Lung (tissue), 13 donors: Measurements from ENCODE around the gene BMI1. TPM values are rescaled to one million over a fixed set of nuclear protein-coding genes. Genes with fewer than 3 reads are reported as not detected.
A peak's percentile ranks its signal among the peaks of the same experiment; 100 is the strongest.

ENCODE experiments used
- ATAC-seq: fragments of 200-7000 bp; cut with Tn5 transposase; one replicate; pipeline ENCODE4 v1.9.1; 2020; ENCODE audit warnings: moderate number of reproducible peaks; ENCODE audit not compliant: insufficient read depth, low FRiP score
- DNase-seq, 3 donors: peaks; one replicate each; pipeline ENCODE4 v3.0.0-alpha.2; 2013 to 2017
- H3K27ac ChIP-seq, 2 donors: one replicate each; pipeline ENCODE4 v1.5.1; 2013; ENCODE audit warnings: mild to moderate bottlenecking in 2 of 2, moderate library complexity in 2 of 2, control low read depth in 1 of 2, inconsistent platforms in 1 of 2, low read depth in 1 of 2, low read length in 1 of 2
- H3K27me3 ChIP-seq, 3 donors: one replicate each; pipeline ENCODE4 v1.5.1; 2013; ENCODE audit warnings: low read length in 2 of 3; ENCODE audit not compliant: control insufficient read depth in 3 of 3, insufficient read depth in 3 of 3
- H3K36me3 ChIP-seq, 4 donors: one replicate each; pipeline ENCODE4 v1.5.1; 2013; ENCODE audit warnings: low read length in 4 of 4, mild to moderate bottlenecking in 1 of 4, moderate library complexity in 1 of 4; ENCODE audit not compliant: control insufficient read depth in 4 of 4, insufficient read depth in 4 of 4
- H3K4me1 ChIP-seq, 5 donors: one replicate each; pipeline ENCODE4 v1.5.1; 2013; ENCODE audit warnings: low read length in 5 of 5, mild to moderate bottlenecking in 2 of 5, moderate library complexity in 1 of 5; ENCODE audit not compliant: control insufficient read depth in 5 of 5, insufficient read depth in 5 of 5
- H3K4me3 ChIP-seq: one replicate; pipeline ENCODE4 v1.5.1; 2013; ENCODE audit warnings: mild to moderate bottlenecking, control low read depth, moderate library complexity
- H3K9ac ChIP-seq, 2 donors: one replicate each; pipeline ENCODE4 v1.5.1; 2013; ENCODE audit warnings: low read length in 2 of 2, control low read depth in 1 of 2; ENCODE audit not compliant: insufficient read depth in 1 of 2
- H3K9me3 ChIP-seq, 4 donors: one replicate each; pipeline ENCODE4 v1.5.1; 2013; ENCODE audit warnings: low read length in 3 of 4, mild to moderate bottlenecking in 1 of 4, moderate library complexity in 1 of 4; ENCODE audit not compliant: control insufficient read depth in 4 of 4, insufficient read depth in 3 of 4
- CTCF ChIP-seq: IDR thresholded peaks from 2 replicates; pipeline ENCODE4 v1.5.1; 2012; ENCODE audit warnings: mild to moderate bottlenecking; ENCODE audit errors: control extremely low read depth, extremely low read depth
- WGBS, 2 donors: extraction: QIAGEN DNeasy Blood & Tissue Kit; methylation state at CpG; one replicate each; pipeline ENCODE4 v1.1.7; 2013; 5-methylcytosine and 5-hydroxymethylcytosine counted together
- polyA plus RNA-seq, 2 donors: library from polyadenylated mRNA; stranded (reverse); fragments of 200-250 nt; gene quantifications; one replicate each; pipeline ENCODE4 v1.2.1, GENCODE V29; 2013
- small RNA-seq: library from RNA; depleted of rRNA; stranded (forward); fragments of <200 nt; gene quantifications from one replicate; pipeline ENCODE3, GENCODE V24; 2014; ENCODE audit warnings: low replicate concordance
- total RNA-seq, 2 donors: library from RNA; depleted of rRNA in 1 of 2; stranded (reverse); fragments of >200 nt in 1 of 2; gene quantifications; one replicate each; pipeline ENCODE4 v1.2.1, GENCODE V29; 2014 to 2021
- donor health status: control.
- donor health status: control.
- donor health status: Bipolar disorder and iron deficiency.
- donor health status: healthy.
- donor health status: DM: yes; HTN: yes; CAD: no.

The BMI1 gene
- total and polyA plus RNA-seq, 4 donors = 21.9 to 81.1 (median 31.6) TPM

GRCh38 chr10:22372917-22373316 is 52.0 kb downstream of the BMI1 start:
- Histone ChIP-seq H3K9ac (no peak overlapping the region), H3K36me3 (no peaks in the 10 kb centered on the region), H3K4me1 (peaks cover 0 to 5% (median 0%) of the 10 kb centered on the region in 5 donors), H3K9me3 (no peaks in the 10 kb centered on the region), H3K4me3 (no peak overlapping the region), H3K27ac (no peak overlapping the region), H3K27me3 (peaks cover 0 to 3% (median 2%) of the 10 kb centered on the region in 3 donors)
- DNase-seq = peak in 2 of 3 donors; percentile 23 to 34
- no peak for ATAC-seq
- TF ChIP-seq CTCF = no peak
- 71 to 82% methylated on average over 9 of the region's 9 CpGs for WGBS, 2 donors

- H3K9me3 ChIP-seq = no peaks in the 10 kb centered on the region
- peaks cover 0 to 3% (median 2%) of the 10 kb centered on the region in 3 donors for H3K27me3 ChIP-seq
- peaks cover 0 to 5% (median 0%) of the 10 kb centered on the region in 5 donors for H3K4me1 ChIP-seq
- DNase-seq = no peak
- no peak for TF ChIP-seq CTCF
- 53 to 64% methylated on average over 3 of the region's 3 CpGs for WGBS, 2 donors
- no peaks in the 10 kb centered on the region for H3K36me3 ChIP-seq
- no peak overlapping the region for H3K27ac ChIP-seq
- ATAC-seq = no peak
- no peak overlapping the region for H3K4me3 ChIP-seq
- no peak overlapping the region for H3K9ac ChIP-seq
Observed at GRCh38 chr10:22374489-22375126, 53.7 kb downstream of the BMI1 start.

GRCh38 chr10:22379059-22379458 is 58.2 kb downstream of the BMI1 start:
- TF ChIP-seq CTCF = no peak
- no peaks in the 10 kb centered on the region for H3K9me3 ChIP-seq
- no peak for DNase-seq
- H3K36me3 ChIP-seq = no peaks in the 10 kb centered on the region
- no peaks in the 10 kb centered on the region for H3K4me1 ChIP-seq
- H3K9ac ChIP-seq = no peak overlapping the region
- ATAC-seq = no peak
- H3K4me3 ChIP-seq = no peak overlapping the region
- no peak overlapping the region for H3K27ac ChIP-seq
- WGBS, 2 donors = 84 to 90% methylated on average over 3 of the region's 3 CpGs
- no peaks in the 10 kb centered on the region for H3K27me3 ChIP-seq

Small RNA genes within 50 kb of the gene (small RNA-seq; reads per million reads assigned to genes)
- gene AL158211.3 = 0.25 reads per million, percentile 23 among the genes with 10 or more reads in this experiment

Other genes starting within 250 kb of the BMI1 start
- not detected for gene EBLN1, start 103.1 kb upstream of the BMI1 start, total RNA-seq
- not detected for gene EBLN1, start 103.1 kb upstream of the BMI1 start, polyA plus RNA-seq
- gene COMMD3, start 4.7 kb upstream of the BMI1 start, total RNA-seq = 10 to 100 TPM; 51.2 to 70.3 TPM
- gene COMMD3, start 4.7 kb upstream of the BMI1 start, polyA plus RNA-seq = 10 to 100 TPM; 40.6 to 61.2 TPM
- 10 to 100 TPM; 34.2 to 40.1 TPM for gene SPAG6, start 24.4 kb downstream of the BMI1 start, total RNA-seq
- gene SPAG6, start 24.4 kb downstream of the BMI1 start, polyA plus RNA-seq = 10 to 100 TPM; 12.2 to 13.1 TPM